Spleen (tissue), 11 donors: Measurements from ENCODE around the gene AFDN. TPM values are rescaled to one million over a fixed set of nuclear protein-coding genes. Genes with fewer than 3 reads are reported as not detected.

Source experiments
- DNase-seq: peaks from one replicate; pipeline ENCODE4 v3.0.0-alpha.2; 2020
- H3K27ac ChIP-seq, 8 donors: fragments of 200-600 bp; sonication (generic) in 7 of 8; 1 replicate in 4 of 8; 2 replicates in 4 of 8; pipeline versions ENCODE4 v1.5.0 to v1.8.0; 2016 to 2021; ENCODE audit warnings: inconsistent platforms in 4 of 8, mild to moderate bottlenecking in 4 of 8, moderate library complexity in 1 of 8
- H3K27me3 ChIP-seq, 7 donors: fragments of 200-600 bp; sonication (generic) in 6 of 7; replicated peaks in 1 of 7; 1 replicate in 4 of 7; 2 replicates in 3 of 7; pipeline versions ENCODE4 v1.5.0 to v1.8.0; 2016 to 2021; ENCODE audit warnings: inconsistent platforms in 3 of 7, mild to moderate bottlenecking in 1 of 7
- H3K36me3 ChIP-seq, 6 donors: fragments of 200-600 bp; sonication (generic) in 5 of 6; 1 replicate in 4 of 6; 2 replicates in 2 of 6; pipeline versions ENCODE4 v1.5.0 to v1.8.0; 2016 to 2021; ENCODE audit warnings: inconsistent platforms in 2 of 6
- H3K4me1 ChIP-seq, 6 donors: fragments of 200-600 bp; sonication (generic) in 5 of 6; 1 replicate in 3 of 6; 2 replicates in 3 of 6; pipeline versions ENCODE4 v1.5.0 to v1.8.0; 2016 to 2021; ENCODE audit warnings: inconsistent platforms in 3 of 6
- H3K4me3 ChIP-seq, 8 donors: fragments of 200-600 bp; sonication (generic) in 7 of 8; 1 replicate in 4 of 8; 2 replicates in 4 of 8; pipeline versions ENCODE4 v1.5.0 to v1.8.0; 2016 to 2021; ENCODE audit warnings: inconsistent platforms in 4 of 8, mild to moderate bottlenecking in 4 of 8, moderate library complexity in 2 of 8
- H3K9me3 ChIP-seq, 8 donors: fragments of 200-600 bp; sonication (generic) in 7 of 8; 1 replicate in 4 of 8; 2 replicates in 4 of 8; pipeline versions ENCODE4 v1.5.0 to v1.8.0; 2016 to 2021; ENCODE audit warnings: inconsistent platforms in 4 of 8
- CTCF ChIP-seq, 11 experiments: fragments of 200-600 bp in 7 of 11; fragments of 450-650 bp in 4 of 11; sonication (generic) in 4 of 11; IDR thresholded peaks in 8 of 11; conservative IDR thresholded peaks in 3 of 11; 1 replicate in 7 of 11; 2 replicates in 4 of 11; pipeline versions ENCODE4 v1.4.0 to v1.8.0; 2016 to 2021; ENCODE audit warnings: antibody characterized with exemption in 11 of 11, inconsistent platforms in 4 of 11, mild to moderate bottlenecking in 1 of 11
- POLR2A ChIP-seq, 3 donors: fragments of 450-650 bp; IDR thresholded peaks; one replicate each; pipeline ENCODE4 v1.5.1; 2017; ENCODE audit warnings: antibody characterized with exemption in 3 of 3, mild to moderate bottlenecking in 1 of 3
- POLR2AphosphoS5 ChIP-seq, 3 donors: sonication (generic); formaldehyde crosslinking; IDR thresholded peaks; one replicate each; pipeline ENCODE4 v1.5.1; 2017; ENCODE audit warnings: antibody characterized with exemption in 3 of 3
- WGBS, 5 donors: extraction: QIAGEN DNeasy Blood & Tissue Kit in 3 of 5; methylation state at CpG; one replicate each; pipeline versions ENCODE4 v1.1.5 to v1.1.7; 2013 to 2018; 5-methylcytosine and 5-hydroxymethylcytosine counted together
- intact Hi-C: fragments of 100-400 bp; cut with DNase I; formaldehyde crosslinking; loops from one replicate; pipeline ENCODE4 v1.15.0; 2023; ENCODE audit warnings: low total_unique reads
- polyA plus RNA-seq, 3 donors: library from polyadenylated mRNA; stranded (reverse); fragments of 200-250 nt; gene quantifications; one replicate each; pipeline ENCODE4 v1.2.1, GENCODE V29; 2013
- total RNA-seq, 7 donors: library from RNA; depleted of rRNA in 3 of 7; stranded (reverse); fragments of >200 nt in 3 of 7; fragmentation: NEBNext Ultra II Directional in 4 of 7; extraction: Animal tissue kit (Norgen Biotek cat#: 25700) in 4 of 7; gene quantifications; one replicate each; pipeline versions ENCODE4 v1.1.0 to v1.2.1, GENCODE V29; 2016 to 2021
- donor health status: healthy with polysubstance abuse.
- donor health status: DM: no; HTN: no; CAD: no; lungs with moderate emphysema.
- donor health status: DM: no; HTN: no; CAD: no.
- donor health status: Bipolar disorder and iron deficiency.
- donor health status: healthy.
- donor health status: DM: no; HTN: no; CAD: no.
- donor health status: DM: yes; HTN: yes; CAD: no.

AFDN gene
- total and polyA plus RNA-seq, 10 donors = 7.4 to 148 (median 102) TPM

GRCh38 chr6:167993831-167994230, 167.1 kb downstream of the AFDN start:
- intact Hi-C loops = no loop called here
- Histone ChIP-seq H3K4me3 (no peak overlapping the region), H3K4me1 (no peaks in the 10 kb centered on the region), H3K36me3 (no peaks in the 10 kb centered on the region), H3K27ac (peak overlapping the region in 1 of 8 donors; percentile 26), H3K27me3 (peaks cover 0 to 22% (median 0%) of the 10 kb centered on the region in 7 donors), H3K9me3 (peaks cover 0 to 22% (median 0%) of the 10 kb centered on the region in 8 donors)
- TF ChIP-seq POLR2AphosphoS5 (IDR thresholded peaks at IDR 0.05) (no peak), POLR2A (IDR thresholded peaks at IDR 0.05) (no peak), CTCF (IDR thresholded peaks at IDR 0.05 in 8 of 11, conservative IDR thresholded peaks at IDR 0.05 in 3 of 11) (no peak)
- DNase-seq = no peak
- 86 to 92% (median 88%) methylated on average over 11 of the region's 11 CpGs for whole genome bisulfite sequencing, 5 donors

DNA sequence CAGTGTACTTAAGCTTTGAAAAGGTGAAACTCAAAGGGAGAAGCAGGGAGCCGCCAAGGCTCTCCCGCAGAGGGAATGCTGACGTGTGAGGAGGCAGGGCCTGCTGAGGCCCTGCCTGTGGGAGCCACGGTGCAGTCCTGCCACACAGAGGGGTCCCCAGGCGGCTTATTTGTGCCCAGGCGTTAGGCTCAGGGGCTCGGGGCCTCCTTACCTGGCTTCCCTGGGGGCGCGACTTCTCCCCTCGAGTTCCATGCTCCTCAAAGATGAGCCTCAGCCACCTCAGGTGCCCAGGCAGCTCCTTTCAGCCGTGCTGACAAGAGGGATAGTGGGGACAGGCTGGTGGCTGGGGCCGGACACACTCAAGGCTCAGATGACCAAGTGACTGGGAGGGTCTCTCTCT, 168.6 kb downstream of the AFDN start:
- TF ChIP-seq POLR2AphosphoS5 (IDR thresholded peaks at IDR 0.05) = no peak
- TF ChIP-seq POLR2A (IDR thresholded peaks at IDR 0.05) = no peak
- TF ChIP-seq CTCF (IDR thresholded peaks at IDR 0.05 in 8 of 11, conservative IDR thresholded peaks at IDR 0.05 in 3 of 11) = no peak
- no peak overlapping the region for H3K27ac ChIP-seq
- no peaks in the 10 kb centered on the region for H3K36me3 ChIP-seq
- no peaks in the 10 kb centered on the region for H3K4me1 ChIP-seq
- intact Hi-C loops = no loop called here
- WGBS, 5 donors = 90 to 95% (median 93%) methylated on average over 12 of the region's 12 CpGs
- peaks cover 0 to 9% (median 0%) of the 10 kb centered on the region in 8 donors for H3K9me3 ChIP-seq
- no peak for DNase-seq
- peaks cover 0 to 28% (median 0%) of the 10 kb centered on the region in 7 donors for H3K27me3 ChIP-seq
- H3K4me3 ChIP-seq = no peak overlapping the region

- WGBS, 5 donors = 91 to 97% (median 94%) methylated on average over 22 of the region's 22 CpGs
- Histone ChIP-seq H3K4me3 (no peak overlapping the region), H3K4me1 (no peaks in the 10 kb centered on the region), H3K27me3 (peaks cover 0 to 28% (median 0%) of the 10 kb centered on the region in 7 donors), H3K9me3 (peaks cover 0 to 5% (median 0%) of the 10 kb centered on the region in 8 donors), H3K27ac (no peak overlapping the region), H3K36me3 (no peaks in the 10 kb centered on the region)
- intact Hi-C loops = no loop called here
- TF ChIP-seq POLR2A (IDR thresholded peaks at IDR 0.05) = no peak
- no peak for TF ChIP-seq CTCF (IDR thresholded peaks at IDR 0.05 in 8 of 11, conservative IDR thresholded peaks at IDR 0.05 in 3 of 11)
- no peak for TF ChIP-seq POLR2AphosphoS5 (IDR thresholded peaks at IDR 0.05)
- no peak for DNase-seq
Observed at GRCh38 chr6:167995731-167996151, 169.0 kb downstream of the AFDN start.

- DNase-seq = no peak
- peaks cover 0 to 28% (median 0%) of the 10 kb centered on the region in 7 donors for H3K27me3 ChIP-seq
- no peak for TF ChIP-seq CTCF (IDR thresholded peaks at IDR 0.05 in 8 of 11, conservative IDR thresholded peaks at IDR 0.05 in 3 of 11)
- TF ChIP-seq POLR2A (IDR thresholded peaks at IDR 0.05) = no peak
- no peak for TF ChIP-seq POLR2AphosphoS5 (IDR thresholded peaks at IDR 0.05)
- 51 to 76% (median 59%) methylated on average over 25 to 43 of the region's 43 CpGs for WGBS, 5 donors
- intact Hi-C loops = no loop called here
- no peak overlapping the region for H3K4me3 ChIP-seq
- no peaks in the 10 kb centered on the region for H3K4me1 ChIP-seq
- no peak overlapping the region for H3K27ac ChIP-seq
- H3K9me3 ChIP-seq = no peaks in the 10 kb centered on the region
- H3K36me3 ChIP-seq = no peaks in the 10 kb centered on the region
Observed at GRCh38 chr6:167996424-167997199, 169.9 kb downstream of the AFDN start.
